ENCODE results near the gene MAPK10.

MAPK10 gene

GRCh38 chr4:86242677-86243076, 117.2 kb downstream of the MAPK10 start:
- ChIA-PET CTCF (no interaction called here), POLR2A (no interaction called here)
- H3K4me3 ChIP-seq (ENCODE audit: low read depth, low read length), result no peak overlapping the region
- DNase-seq (ENCODE audit: low read depth, low spot score), result no peak
- TF ChIP-seq CTCF (IDR thresholded peaks at IDR 0.05; ENCODE audit: insufficient read depth, low read length, missing control alignments), result no peak

GRCh38 chr4:86235549-86235948, 124.3 kb downstream of the MAPK10 start:
- no peak for TF ChIP-seq CTCF (IDR thresholded peaks at IDR 0.05; ENCODE audit: insufficient read depth, low read length, missing control alignments)
- H3K4me3 ChIP-seq (ENCODE audit: low read depth, low read length), result no peak overlapping the region
- DNase-seq (ENCODE audit: low read depth, low spot score), result no peak
- ChIA-PET CTCF (interaction anchor here (1.0 kb wide), 1 partner anchor 22 kb away, joined by 3 read pairs; no protein-coding TSS in a partner anchor), POLR2A (no interaction called here)

- TF ChIP-seq CTCF (IDR thresholded peaks at IDR 0.05; ENCODE audit: insufficient read depth, low read length, missing control alignments), result no peak
- CTCF ChIA-PET, result interaction anchor here (1.0 kb wide), 1 partner anchor 9 kb away, joined by 5 read pairs; no protein-coding TSS in a partner anchor
Measured at GRCh38 chr4:86233681-86234080, 126.2 kb downstream of the MAPK10 start.

GRCh38 chr4:86233090-86233489, 126.8 kb downstream of the MAPK10 start:
- DNase-seq (ENCODE audit: low read depth, low spot score), result no peak
- POLR2A ChIA-PET, result no interaction called here
- no peak for TF ChIP-seq CTCF (IDR thresholded peaks at IDR 0.05; ENCODE audit: insufficient read depth, low read length, missing control alignments)
- CTCF ChIA-PET, result interaction anchor here (1.0 to 1.4 kb wide), 2 partner anchors 9 to 11 kb away, joined by 4 to 5 read pairs; no protein-coding TSS in a partner anchor
- H3K4me3 ChIP-seq (ENCODE audit: low read depth, low read length), result no peak overlapping the region

More at GRCh38 chr4:86233681-86234080, 126.2 kb downstream of the MAPK10 start:
- no peak for DNase-seq (ENCODE audit: low read depth, low spot score)
- POLR2A ChIA-PET, result no interaction called here
- H3K4me3 ChIP-seq (ENCODE audit: low read depth, low read length), result no peak overlapping the region

GRCh38 chr4:86223472-86223871, 136.4 kb downstream of the MAPK10 start:
- DNase-seq (ENCODE audit: low read depth, low spot score), result no peak
- ChIA-PET CTCF (interaction anchor here (0.9 to 1.7 kb wide), 7 partner anchors 12 to 1138 kb away, joined by 3 to 5 read pairs (median 3); no protein-coding TSS in a partner anchor), POLR2A (no interaction called here)
- no peak overlapping the region for H3K4me3 ChIP-seq (ENCODE audit: low read depth, low read length)
- TF ChIP-seq CTCF (IDR thresholded peaks at IDR 0.05; ENCODE audit: insufficient read depth, low read length, missing control alignments), result peak; percentile 43

GRCh38 chr4:86221002-86221401, 138.9 kb downstream of the MAPK10 start:
- no peak overlapping the region for H3K4me3 ChIP-seq (ENCODE audit: low read depth, low read length)
- ChIA-PET CTCF (no interaction called here), POLR2A (no interaction called here)
- no peak for DNase-seq (ENCODE audit: low read depth, low spot score)
- TF ChIP-seq CTCF (IDR thresholded peaks at IDR 0.05; ENCODE audit: insufficient read depth, low read length, missing control alignments), result no peak

Data from AG04449 (cell line).